Measurements from ENCODE around the gene APOH.

The APOH gene

DNA sequence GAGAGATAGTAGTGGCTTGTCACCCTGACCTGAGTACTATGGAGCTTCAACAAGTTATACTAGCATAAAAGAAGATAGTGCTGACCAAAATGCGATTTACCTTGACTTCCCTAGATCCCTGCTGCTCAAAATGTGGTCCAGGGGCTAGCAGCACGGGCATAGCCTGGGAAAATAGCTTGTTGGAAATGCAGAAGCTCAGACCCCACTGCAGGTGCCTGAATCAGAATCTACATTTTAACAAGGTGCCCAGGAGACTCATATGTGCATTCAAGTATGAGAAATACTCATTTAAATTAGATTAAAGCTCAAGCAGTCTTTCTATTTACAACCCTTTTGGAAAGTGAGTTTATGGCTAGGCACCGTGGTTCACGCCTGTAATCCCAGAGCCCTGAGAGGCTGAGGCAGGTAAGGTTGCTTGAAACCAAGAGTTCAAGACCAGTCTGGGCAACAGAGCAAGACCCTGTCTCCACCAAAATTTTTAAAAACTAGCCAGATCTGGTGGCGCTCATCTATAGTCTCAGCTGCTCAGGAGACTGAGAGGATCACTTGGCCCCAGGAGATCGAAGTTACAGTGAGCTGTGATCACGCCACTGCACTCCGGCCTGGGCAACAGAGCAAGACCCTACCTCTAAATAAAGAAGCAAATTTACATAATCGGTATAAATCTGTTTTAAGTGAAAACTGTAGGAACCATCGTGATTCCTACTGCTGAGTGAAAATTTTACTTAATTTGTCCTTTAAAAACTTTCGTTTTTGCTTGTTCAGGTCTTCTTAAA, 7.3 kb downstream of the APOH start:
- H3K4me3 ChIP-seq (ENCODE audit: low read depth, low read length) = no peak overlapping the region
- TF ChIP-seq, protein P1, sequence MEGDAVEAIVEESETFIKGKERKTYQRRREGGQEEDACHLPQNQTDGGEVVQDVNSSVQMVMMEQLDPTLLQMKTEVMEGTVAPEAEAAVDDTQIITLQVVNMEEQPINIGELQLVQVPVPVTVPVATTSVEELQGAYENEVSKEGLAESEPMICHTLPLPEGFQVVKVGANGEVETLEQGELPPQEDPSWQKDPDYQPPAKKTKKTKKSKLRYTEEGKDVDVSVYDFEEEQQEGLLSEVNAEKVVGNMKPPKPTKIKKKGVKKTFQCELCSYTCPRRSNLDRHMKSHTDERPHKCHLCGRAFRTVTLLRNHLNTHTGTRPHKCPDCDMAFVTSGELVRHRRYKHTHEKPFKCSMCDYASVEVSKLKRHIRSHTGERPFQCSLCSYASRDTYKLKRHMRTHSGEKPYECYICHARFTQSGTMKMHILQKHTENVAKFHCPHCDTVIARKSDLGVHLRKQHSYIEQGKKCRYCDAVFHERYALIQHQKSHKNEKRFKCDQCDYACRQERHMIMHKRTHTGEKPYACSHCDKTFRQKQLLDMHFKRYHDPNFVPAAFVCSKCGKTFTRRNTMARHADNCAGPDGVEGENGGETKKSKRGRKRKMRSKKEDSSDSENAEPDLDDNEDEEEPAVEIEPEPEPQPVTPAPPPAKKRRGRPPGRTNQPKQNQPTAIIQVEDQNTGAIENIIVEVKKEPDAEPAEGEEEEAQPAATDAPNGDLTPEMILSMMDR (IDR thresholded peaks at IDR 0.05) = no peak
- no peak overlapping the region for H3K9ac ChIP-seq
- H3K4me2 ChIP-seq (ENCODE audit: low read length) = no peak overlapping the region
- no peaks in the 10 kb centered on the region for H3K27me3 ChIP-seq (ENCODE audit: control insufficient read depth, insufficient read depth, low read length)
- no peaks in the 10 kb centered on the region for H3K4me1 ChIP-seq
- H3K27ac ChIP-seq = no peak overlapping the region
- no peak overlapping the region for H2AFZ ChIP-seq
- no peaks in the 10 kb centered on the region for H3K9me3 ChIP-seq (ENCODE audit: control insufficient read depth, low read length)
- no peaks in the 10 kb centered on the region for H3K79me2 ChIP-seq
- no peaks in the 10 kb centered on the region for H3K36me3 ChIP-seq (ENCODE audit: control insufficient read depth, insufficient read depth, low read length)

DNA sequence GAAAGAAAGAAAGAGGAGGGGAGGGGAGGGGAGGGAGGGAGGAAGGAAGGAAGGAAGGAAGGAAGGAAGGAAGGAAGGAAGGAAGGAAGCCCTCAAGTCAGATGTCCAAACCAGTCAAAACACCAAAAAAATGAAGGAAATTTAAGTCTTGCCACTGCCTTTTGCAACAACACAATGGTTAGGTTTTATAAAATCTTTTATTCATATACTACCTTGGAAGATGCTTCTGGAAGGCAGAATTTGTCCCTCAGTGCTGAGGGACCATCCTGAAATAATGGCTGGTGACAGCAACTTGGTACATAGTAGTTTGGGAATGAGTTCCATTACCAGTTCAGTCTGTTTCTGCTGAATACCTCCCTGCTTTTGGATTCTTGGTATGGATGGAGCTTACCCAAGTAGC, 7.9 kb downstream of the APOH start:
- H3K9me3 ChIP-seq (ENCODE audit: control insufficient read depth, low read length) = no peaks in the 10 kb centered on the region
- H3K36me3 ChIP-seq (ENCODE audit: control insufficient read depth, insufficient read depth, low read length) = no peaks in the 10 kb centered on the region

DNA sequence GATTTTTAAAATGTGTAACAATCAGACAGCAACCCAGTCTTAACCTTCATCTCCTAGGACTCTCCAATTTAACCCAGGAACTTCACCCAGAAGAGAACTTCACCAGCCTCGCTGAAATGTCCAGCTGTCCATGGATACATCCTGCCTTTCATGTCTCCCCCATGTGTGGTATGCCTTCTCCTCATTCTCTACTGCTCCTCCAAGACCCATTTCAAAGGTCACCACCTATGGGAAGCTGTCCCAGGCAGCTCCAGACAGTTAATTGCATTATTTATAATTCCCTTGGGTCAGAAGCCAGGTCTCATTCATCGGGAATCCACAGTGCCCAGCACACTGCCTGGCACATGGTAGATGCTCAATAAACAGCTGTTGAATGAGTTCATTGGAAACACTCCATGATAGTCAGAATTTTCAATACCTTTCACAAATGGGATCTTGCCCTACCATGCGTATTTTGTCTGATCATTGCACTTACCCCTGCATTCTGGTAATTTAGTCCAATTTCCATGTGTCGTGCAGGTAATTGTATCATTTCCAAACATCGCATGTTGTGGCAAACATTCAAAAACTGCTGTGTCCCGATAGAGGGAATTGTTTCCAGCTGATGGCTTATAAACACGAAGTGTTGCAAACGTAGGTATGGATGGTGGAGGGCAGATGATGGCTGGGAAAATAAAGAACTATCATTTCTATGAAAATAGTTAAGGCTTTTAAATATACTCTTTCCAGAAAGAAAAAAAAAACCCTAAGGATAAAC, 9.0 kb downstream of the APOH start:
- TF ChIP-seq, protein P1 (IDR thresholded peaks at IDR 0.05) = no peak
- H3K79me2 ChIP-seq = no peaks in the 10 kb centered on the region
- H3K4me3 ChIP-seq (ENCODE audit: low read depth, low read length) = no peak overlapping the region
- H3K9me3 ChIP-seq (ENCODE audit: control insufficient read depth, low read length) = no peaks in the 10 kb centered on the region
- H3K4me2 ChIP-seq (ENCODE audit: low read length) = no peak overlapping the region
- H3K4me1 ChIP-seq = no peaks in the 10 kb centered on the region
- no peak overlapping the region for H3K9ac ChIP-seq
- no peaks in the 10 kb centered on the region for H3K27me3 ChIP-seq (ENCODE audit: control insufficient read depth, insufficient read depth, low read length)
- no peaks in the 10 kb centered on the region for H3K36me3 ChIP-seq (ENCODE audit: control insufficient read depth, insufficient read depth, low read length)
- no peak overlapping the region for H3K27ac ChIP-seq
- H2AFZ ChIP-seq = no peak overlapping the region

More for the DNA sequence above, 7.9 kb downstream of the APOH start:
- H3K9ac ChIP-seq = no peak overlapping the region
- no peak overlapping the region for H3K27ac ChIP-seq
- H3K4me3 ChIP-seq (ENCODE audit: low read depth, low read length) = no peak overlapping the region
- no peaks in the 10 kb centered on the region for H3K79me2 ChIP-seq
- TF ChIP-seq, protein P1 (IDR thresholded peaks at IDR 0.05) = no peak
- no peak overlapping the region for H3K4me2 ChIP-seq (ENCODE audit: low read length)
- H3K27me3 ChIP-seq (ENCODE audit: control insufficient read depth, insufficient read depth, low read length) = no peaks in the 10 kb centered on the region
- H2AFZ ChIP-seq = no peak overlapping the region
- H3K4me1 ChIP-seq = no peaks in the 10 kb centered on the region

DNA sequence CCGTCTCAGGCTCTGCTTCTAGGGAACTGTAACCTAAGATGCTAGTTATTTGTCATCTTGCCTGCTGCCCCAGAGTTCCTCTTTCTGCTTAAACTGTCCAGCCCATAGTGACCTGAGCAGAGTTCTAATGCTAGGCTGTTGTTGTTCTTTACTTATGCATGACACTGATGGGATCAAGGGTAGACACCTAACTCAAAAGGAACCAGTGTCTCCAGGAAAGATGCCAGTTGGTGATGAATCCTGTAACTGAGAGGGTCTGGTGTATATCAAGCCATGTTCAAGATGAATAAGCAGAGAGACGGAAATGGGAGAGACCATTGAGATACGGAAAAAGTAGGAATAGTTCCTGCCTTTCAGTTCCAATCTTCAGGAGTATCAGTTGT, 13.7 kb downstream of the APOH start:
- H3K4me2 ChIP-seq (ENCODE audit: low read length) = no peak overlapping the region
- H3K4me1 ChIP-seq = no peaks in the 10 kb centered on the region
- TF ChIP-seq, protein P1 (IDR thresholded peaks at IDR 0.05) = no peak
- no peak overlapping the region for H3K27ac ChIP-seq
- no peak overlapping the region for H3K9ac ChIP-seq
- H3K36me3 ChIP-seq (ENCODE audit: control insufficient read depth, insufficient read depth, low read length) = no peaks in the 10 kb centered on the region
- no peaks in the 10 kb centered on the region for H3K27me3 ChIP-seq (ENCODE audit: control insufficient read depth, insufficient read depth, low read length)
- no peaks in the 10 kb centered on the region for H3K79me2 ChIP-seq
- peak overlapping the region; percentile 30 for H2AFZ ChIP-seq
- H3K4me3 ChIP-seq (ENCODE audit: low read depth, low read length) = no peak overlapping the region
- H3K9me3 ChIP-seq (ENCODE audit: control insufficient read depth, low read length) = no peaks in the 10 kb centered on the region
